ENCODE data around the gene SLC16A12. TPM values are rescaled to one million over a fixed set of nuclear protein-coding genes. Genes with fewer than 3 reads are reported as not detected.

SLC16A12 gene
- total and polyA plus RNA-seq, 2 of the 13 experiments (the other 11 are each of a cell fraction or from before 2014, with no cell fraction given): 0.02 TPM; not detected in 1

- Histone ChIP-seq H3K79me2 (ENCODE audit: insufficient read depth, low read length) (no peaks in the 10 kb centered on the region), H3K9me3 (ENCODE audit: low read length) (no peaks in the 10 kb centered on the region), H3K27ac (ENCODE audit: extremely low read length, insufficient read depth, low read length) (no peak overlapping the region), H3K4me1 (ENCODE audit: insufficient read depth, low read length) (peaks cover 21% of the 10 kb centered on the region), H3K27me3 (ENCODE audit: control insufficient read depth in 1 of 2, insufficient read depth in 2 of 2, low read length in 2 of 2) (no peaks in the 10 kb centered on the region), H3K4me2 (ENCODE audit: low read depth, low read length) (no peak overlapping the region), H4K20me1 (ENCODE audit: insufficient read depth, low read length) (no peaks in the 10 kb centered on the region), H3K9ac (ENCODE audit: insufficient read depth, low read depth, low read length) (no peak overlapping the region), H3K4me3 (replicated peaks in 1 of 3; ENCODE audit: insufficient read depth in 1 of 3, low read depth in 2 of 3, low read length in 3 of 3) (no peak overlapping the region), H2AFZ (ENCODE audit: low read length) (no peak overlapping the region), H3K36me3 (replicated peaks in 1 of 2; ENCODE audit: control insufficient read depth in 1 of 2, insufficient read depth in 2 of 2, low read length in 2 of 2) (no peaks in the 10 kb centered on the region)
- DNase-seq (ENCODE audit: low spot score) (no peak), ATAC-seq (no peak), FAIRE-seq (no peak)
- 97% methylated on average over 2 of the region's 2 CpGs for WGBS (ENCODE audit: low lambda C conversion rate)
- no TSS peak for BruUV-seq (replicated peaks)
- in situ Hi-C loops (cut with HindIII; ENCODE audit: extremely low pct_ligation_motif_present, low pct_unique_long_range_greater_than_20kb): no loop called here
- ChIA-PET POLR2A (no interaction called here), CTCF (ENCODE audit: low intra/inter-chr PET ratio, low total read pairs) (no interaction called here)
- intact Hi-C loops (cut with micrococcal nuclease; ENCODE audit: unreplicated experiment): no loop called here
- TF ChIP-seq, protein P1, sequence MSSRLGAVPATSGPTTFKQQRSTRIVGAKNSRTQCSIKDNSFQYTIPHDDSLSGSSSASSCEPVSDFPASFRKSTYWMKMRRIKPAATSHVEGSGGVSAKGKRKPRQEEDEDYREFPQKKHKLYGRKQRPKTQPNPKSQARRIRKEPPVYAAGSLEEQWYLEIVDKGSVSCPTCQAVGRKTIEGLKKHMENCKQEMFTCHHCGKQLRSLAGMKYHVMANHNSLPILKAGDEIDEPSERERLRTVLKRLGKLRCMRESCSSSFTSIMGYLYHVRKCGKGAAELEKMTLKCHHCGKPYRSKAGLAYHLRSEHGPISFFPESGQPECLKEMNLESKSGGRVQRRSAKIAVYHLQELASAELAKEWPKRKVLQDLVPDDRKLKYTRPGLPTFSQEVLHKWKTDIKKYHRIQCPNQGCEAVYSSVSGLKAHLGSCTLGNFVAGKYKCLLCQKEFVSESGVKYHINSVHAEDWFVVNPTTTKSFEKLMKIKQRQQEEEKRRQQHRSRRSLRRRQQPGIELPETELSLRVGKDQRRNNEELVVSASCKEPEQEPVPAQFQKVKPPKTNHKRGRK (CRISPR knock-in tag; IDR thresholded peaks at IDR 0.05): no peak
- TF ChIP-seq, protein P2, sequence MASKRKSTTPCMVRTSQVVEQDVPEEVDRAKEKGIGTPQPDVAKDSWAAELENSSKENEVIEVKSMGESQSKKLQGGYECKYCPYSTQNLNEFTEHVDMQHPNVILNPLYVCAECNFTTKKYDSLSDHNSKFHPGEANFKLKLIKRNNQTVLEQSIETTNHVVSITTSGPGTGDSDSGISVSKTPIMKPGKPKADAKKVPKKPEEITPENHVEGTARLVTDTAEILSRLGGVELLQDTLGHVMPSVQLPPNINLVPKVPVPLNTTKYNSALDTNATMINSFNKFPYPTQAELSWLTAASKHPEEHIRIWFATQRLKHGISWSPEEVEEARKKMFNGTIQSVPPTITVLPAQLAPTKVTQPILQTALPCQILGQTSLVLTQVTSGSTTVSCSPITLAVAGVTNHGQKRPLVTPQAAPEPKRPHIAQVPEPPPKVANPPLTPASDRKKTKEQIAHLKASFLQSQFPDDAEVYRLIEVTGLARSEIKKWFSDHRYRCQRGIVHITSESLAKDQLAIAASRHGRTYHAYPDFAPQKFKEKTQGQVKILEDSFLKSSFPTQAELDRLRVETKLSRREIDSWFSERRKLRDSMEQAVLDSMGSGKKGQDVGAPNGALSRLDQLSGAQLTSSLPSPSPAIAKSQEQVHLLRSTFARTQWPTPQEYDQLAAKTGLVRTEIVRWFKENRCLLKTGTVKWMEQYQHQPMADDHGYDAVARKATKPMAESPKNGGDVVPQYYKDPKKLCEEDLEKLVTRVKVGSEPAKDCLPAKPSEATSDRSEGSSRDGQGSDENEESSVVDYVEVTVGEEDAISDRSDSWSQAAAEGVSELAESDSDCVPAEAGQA (IDR thresholded peaks at IDR 0.05; ENCODE audit: low read depth): no peak
- TF ChIP-seq, protein P2 (CRISPR knock-in tag; IDR thresholded peaks at IDR 0.05; ENCODE audit: borderline replicate concordance): no peak
- TF ChIP-seq ZFP82 (CRISPR knock-in tag; IDR thresholded peaks at IDR 0.05; ENCODE audit: borderline replicate concordance) (no peak), ZNF878 (CRISPR knock-in tag; IDR thresholded peaks at IDR 0.05) (no peak), ZNF781 (CRISPR knock-in tag; IDR thresholded peaks at IDR 0.05; ENCODE audit: borderline replicate concordance, not compliant biosample characterization) (no peak), NR2C2 (CRISPR knock-in tag; IDR thresholded peaks at IDR 0.05; ENCODE audit: borderline replicate concordance) (no peak)
- TF ChIP-seq, protein P3, sequence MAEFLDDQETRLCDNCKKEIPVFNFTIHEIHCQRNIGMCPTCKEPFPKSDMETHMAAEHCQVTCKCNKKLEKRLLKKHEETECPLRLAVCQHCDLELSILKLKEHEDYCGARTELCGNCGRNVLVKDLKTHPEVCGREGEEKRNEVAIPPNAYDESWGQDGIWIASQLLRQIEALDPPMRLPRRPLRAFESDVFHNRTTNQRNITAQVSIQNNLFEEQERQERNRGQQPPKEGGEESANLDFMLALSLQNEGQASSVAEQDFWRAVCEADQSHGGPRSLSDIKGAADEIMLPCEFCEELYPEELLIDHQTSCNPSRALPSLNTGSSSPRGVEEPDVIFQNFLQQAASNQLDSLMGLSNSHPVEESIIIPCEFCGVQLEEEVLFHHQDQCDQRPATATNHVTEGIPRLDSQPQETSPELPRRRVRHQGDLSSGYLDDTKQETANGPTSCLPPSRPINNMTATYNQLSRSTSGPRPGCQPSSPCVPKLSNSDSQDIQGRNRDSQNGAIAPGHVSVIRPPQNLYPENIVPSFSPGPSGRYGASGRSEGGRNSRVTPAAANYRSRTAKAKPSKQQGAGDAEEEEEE (CRISPR knock-in tag; IDR thresholded peaks at IDR 0.05; ENCODE audit: borderline replicate concordance): no peak
- TF ChIP-seq, protein P4, sequence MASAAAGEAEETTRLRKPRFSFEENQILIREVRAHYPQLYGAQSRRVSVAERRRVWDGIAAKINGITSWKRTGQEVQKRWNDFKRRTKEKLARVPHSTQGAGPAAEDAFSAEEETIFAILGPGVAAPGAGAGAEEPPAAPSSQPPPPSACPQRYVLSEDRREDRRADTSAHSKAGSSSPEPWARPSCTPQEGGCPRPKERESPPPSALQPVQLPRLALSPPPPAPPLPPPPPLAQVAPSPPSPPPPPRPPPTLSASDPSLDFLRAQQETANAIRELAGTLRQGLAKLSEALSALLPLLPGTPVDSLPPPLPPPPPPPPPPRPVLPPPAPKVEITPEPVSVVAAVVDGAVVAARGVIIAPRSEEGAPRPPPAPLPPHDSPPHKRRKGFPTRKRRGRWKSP (CRISPR knock-in tag; IDR thresholded peaks at IDR 0.05): no peak
- TF ChIP-seq, protein P5, sequence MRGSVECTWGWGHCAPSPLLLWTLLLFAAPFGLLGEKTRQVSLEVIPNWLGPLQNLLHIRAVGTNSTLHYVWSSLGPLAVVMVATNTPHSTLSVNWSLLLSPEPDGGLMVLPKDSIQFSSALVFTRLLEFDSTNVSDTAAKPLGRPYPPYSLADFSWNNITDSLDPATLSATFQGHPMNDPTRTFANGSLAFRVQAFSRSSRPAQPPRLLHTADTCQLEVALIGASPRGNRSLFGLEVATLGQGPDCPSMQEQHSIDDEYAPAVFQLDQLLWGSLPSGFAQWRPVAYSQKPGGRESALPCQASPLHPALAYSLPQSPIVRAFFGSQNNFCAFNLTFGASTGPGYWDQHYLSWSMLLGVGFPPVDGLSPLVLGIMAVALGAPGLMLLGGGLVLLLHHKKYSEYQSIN (CRISPR knock-in tag; IDR thresholded peaks at IDR 0.05; ENCODE audit: borderline replicate concordance): no peak
These were observed 140.3 kb downstream of the SLC16A12 start for GRCh38 chr10:89395141-89395540.
